Renal cortex interstitium (tissue), 15 donors: ENCODE results near the gene ATP1B2. TPM values are rescaled to one million over a fixed set of nuclear protein-coding genes. Genes with fewer than 3 reads are reported as not detected.
"Not testable (repeated sequence)": the region's sequence is repeated elsewhere in the genome, so short reads cannot be mapped to it uniquely, and the experiment has no call there.

Source experiments
- DNase-seq, 11 donors: peaks; one replicate each; pipeline ENCODE4 v3.0.0-alpha.2; 2013; ENCODE audit warnings: low read depth in 9 of 11, low spot score in 4 of 11; ENCODE audit errors: extremely low read depth in 1 of 11
- long read RNA-seq, 16 experiments: transcript quantifications; one replicate each; lab custom pipeline, GENCODE V29; 2026
- polyA plus RNA-seq, 3 donors: library from polyadenylated mRNA; unstranded; fragments of 120-200 nt; gene quantifications; one replicate each; pipeline ENCODE4 v1.2.1, GENCODE V29; 2013; ENCODE audit not compliant: insufficient read length in 3 of 3

The ATP1B2 gene, protein sequence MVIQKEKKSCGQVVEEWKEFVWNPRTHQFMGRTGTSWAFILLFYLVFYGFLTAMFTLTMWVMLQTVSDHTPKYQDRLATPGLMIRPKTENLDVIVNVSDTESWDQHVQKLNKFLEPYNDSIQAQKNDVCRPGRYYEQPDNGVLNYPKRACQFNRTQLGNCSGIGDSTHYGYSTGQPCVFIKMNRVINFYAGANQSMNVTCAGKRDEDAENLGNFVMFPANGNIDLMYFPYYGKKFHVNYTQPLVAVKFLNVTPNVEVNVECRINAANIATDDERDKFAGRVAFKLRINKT
- 10 to 100 TPM; 20.7 to 22.9 (median 21.0) TPM for polyA plus RNA-seq
- long read RNA-seq, donor 1, partial matches to known transcripts, result 0 of 3 reads
- long read RNA-seq, donor 1, other reads (novel, unspliced or antisense), result 0 of 3 reads
- long read RNA-seq, donor 2, transcript ATP1B2-201 (7 exons, 3,153 nt), result major isoform, 5 of 5 reads
- long read RNA-seq, donor 2, partial matches to known transcripts, result 0 of 5 reads
- long read RNA-seq, donor 2, other reads (novel, unspliced or antisense), result 0 of 5 reads
- long read RNA-seq, donor 3, transcript ATP1B2-201 (7 exons, 3,153 nt), result major isoform, 7 of 7 reads
- long read RNA-seq, donor 3, partial matches to known transcripts, result 0 of 7 reads
- long read RNA-seq, donor 3, other reads (novel, unspliced or antisense), result 0 of 7 reads
- long read RNA-seq, donor 4, partial matches to known transcripts, result 20 of 24 reads
- long read RNA-seq, donor 4, other reads (novel, unspliced or antisense), result 0 of 24 reads
- long read RNA-seq, donor 5, result 0 reads
- long read RNA-seq, donor 6, transcript ATP1B2-201 (7 exons, 3,153 nt), result major isoform, 8 of 16 reads
- long read RNA-seq, donor 6, partial matches to known transcripts, result 8 of 16 reads
- long read RNA-seq, donor 6, other reads (novel, unspliced or antisense), result 0 of 16 reads
- long read RNA-seq, donor 7, transcript ATP1B2-201 (7 exons, 3,153 nt), result major isoform, 6 of 6 reads
- long read RNA-seq, donor 7, partial matches to known transcripts, result 0 of 6 reads
- long read RNA-seq, donor 7, other reads (novel, unspliced or antisense), result 0 of 6 reads
- long read RNA-seq, donor 8, result 0 reads
- long read RNA-seq, donor 9, partial matches to known transcripts, result 0 of 4 reads
- long read RNA-seq, donor 9, other reads (novel, unspliced or antisense), result 0 of 4 reads
- long read RNA-seq, donor 10, transcript ATP1B2-201 (7 exons, 3,153 nt), result major isoform, 10 of 10 reads
- long read RNA-seq, donor 10, partial matches to known transcripts, result 0 of 10 reads
- long read RNA-seq, donor 10, other reads (novel, unspliced or antisense), result 0 of 10 reads
- long read RNA-seq, donor 11, transcript ATP1B2-201 (7 exons, 3,153 nt), result major isoform, 9 of 9 reads
- long read RNA-seq, donor 11, partial matches to known transcripts, result 0 of 9 reads
- long read RNA-seq, donor 11, other reads (novel, unspliced or antisense), result 0 of 9 reads
- long read RNA-seq, donor 12, partial matches to known transcripts, result 0 of 2 reads
- long read RNA-seq, donor 12, other reads (novel, unspliced or antisense), result 0 of 2 reads
- long read RNA-seq, donor 13, result 0 reads
- long read RNA-seq, donor 14, partial matches to known transcripts, result 0 of 1 reads
- long read RNA-seq, donor 14, other reads (novel, unspliced or antisense), result 0 of 1 reads
- long read RNA-seq, donor 15, partial matches to known transcripts, result 0 of 3 reads
- long read RNA-seq, donor 15, other reads (novel, unspliced or antisense), result 0 of 3 reads
- long read RNA-seq, donor 16, transcript ATP1B2-201 (7 exons, 3,153 nt), result major isoform, 14 of 14 reads
- long read RNA-seq, donor 16, partial matches to known transcripts, result 0 of 14 reads
- long read RNA-seq, donor 16, other reads (novel, unspliced or antisense), result 0 of 14 reads

DNA sequence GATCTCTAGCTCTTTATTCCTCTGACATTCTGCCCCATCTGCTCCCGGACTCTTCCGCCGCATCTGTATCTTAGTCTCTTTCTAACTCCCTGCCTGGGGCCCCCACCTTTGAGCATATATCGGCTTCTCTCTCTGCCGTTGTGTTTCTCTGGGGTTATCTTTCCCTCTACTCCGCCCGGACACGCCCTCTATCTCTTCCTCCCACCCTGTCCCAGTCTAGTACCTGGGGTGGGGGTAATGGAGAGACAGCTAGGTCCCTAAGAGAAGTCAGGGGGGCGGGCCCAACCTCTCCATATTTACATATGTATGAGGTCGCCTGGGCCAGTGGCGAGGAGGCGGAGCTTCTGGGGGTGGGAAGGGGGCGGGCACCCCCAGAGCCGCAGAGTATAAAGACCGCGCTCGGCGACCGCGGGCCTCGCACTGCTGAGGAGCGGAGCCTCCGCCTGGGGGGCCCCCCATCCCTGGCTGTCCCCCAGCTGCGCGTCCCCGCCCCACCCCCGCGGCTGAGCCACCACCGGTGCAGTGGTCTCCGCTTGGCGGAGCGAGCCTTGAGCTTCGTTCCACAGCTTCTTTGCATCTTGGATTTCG, at the start of gene ATP1B2:
TSS of gene ATP1B2 (plus strand) at position 418 of the 588 bp plus-strand sequence. CDS start 593 bp downstream, outside the sequence.
- peak in 5 of 11 donors; percentile 51 to 70 (median 56) for DNase-seq

DNA sequence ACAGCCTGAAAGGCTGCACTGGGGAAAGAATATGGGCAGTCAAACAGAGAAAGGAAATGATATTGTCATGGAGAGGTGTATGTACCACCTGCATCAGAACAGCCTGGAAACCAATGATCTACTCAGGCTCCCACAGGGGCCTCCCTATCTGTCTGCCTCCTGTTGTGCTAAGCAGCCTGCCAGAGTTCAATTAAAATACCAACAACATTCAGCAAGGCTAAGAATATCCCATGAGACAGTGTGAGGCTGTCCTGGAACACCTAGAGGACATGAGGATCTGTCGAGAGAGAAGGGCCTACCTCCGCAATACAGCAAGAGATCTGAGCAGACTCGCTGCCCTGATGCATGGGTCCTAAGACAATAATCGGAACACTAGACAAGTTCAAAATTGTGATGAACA, 44.4 kb upstream of the ATP1B2 start:
- no peak for DNase-seq

DNA sequence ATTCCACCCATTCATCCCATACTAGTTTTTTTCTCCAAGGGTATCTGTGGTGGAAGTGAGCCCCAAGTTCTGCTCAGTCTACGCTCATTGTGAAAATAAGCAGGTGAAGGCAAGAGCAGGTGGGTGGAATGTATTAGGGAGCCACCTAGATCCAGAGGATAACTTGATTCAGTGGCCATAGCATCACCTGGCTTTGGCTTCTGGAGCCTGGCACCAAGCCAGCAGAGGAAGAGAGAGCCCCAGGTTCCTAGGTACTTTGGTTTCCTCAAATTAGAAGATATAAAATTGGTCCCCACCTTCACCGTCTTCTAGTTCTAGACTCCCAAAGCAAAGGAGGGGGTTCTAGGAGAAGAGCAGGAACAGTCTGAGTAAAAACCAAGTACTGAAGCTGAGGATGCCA, 40.1 kb upstream of the ATP1B2 start:
- DNase-seq, result no peak

DNA sequence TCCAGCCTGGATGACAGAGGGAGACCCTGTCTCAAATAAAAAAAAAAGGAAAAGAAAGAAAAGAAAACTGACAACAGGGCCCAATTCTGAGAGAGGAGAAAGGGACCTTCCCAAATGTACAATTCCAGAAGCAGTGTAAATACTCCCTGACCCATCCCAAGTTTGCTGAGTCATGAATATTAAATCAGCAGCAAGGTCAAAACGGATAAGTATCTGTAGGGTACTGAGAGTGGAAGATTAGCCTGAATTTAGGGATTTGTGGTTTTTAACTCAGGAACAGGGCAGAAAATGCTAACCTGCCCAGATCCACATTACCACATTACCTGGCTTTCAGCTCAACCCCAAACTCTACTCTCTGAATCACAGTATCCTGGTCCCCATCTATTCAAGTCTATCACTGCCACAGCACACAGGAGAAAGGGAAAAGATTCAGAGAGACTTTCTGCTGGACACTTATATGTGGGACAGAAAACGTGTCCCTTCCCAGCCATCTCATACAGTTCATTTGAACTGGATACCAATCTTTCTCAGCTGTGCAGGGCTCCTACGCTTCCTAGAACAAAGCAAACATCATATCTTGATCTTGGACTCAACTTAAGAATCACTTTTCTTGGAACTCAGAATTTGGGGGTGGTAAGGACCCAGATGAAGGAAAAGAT, 39.0 kb upstream of the ATP1B2 start:
- no peak for DNase-seq

DNA sequence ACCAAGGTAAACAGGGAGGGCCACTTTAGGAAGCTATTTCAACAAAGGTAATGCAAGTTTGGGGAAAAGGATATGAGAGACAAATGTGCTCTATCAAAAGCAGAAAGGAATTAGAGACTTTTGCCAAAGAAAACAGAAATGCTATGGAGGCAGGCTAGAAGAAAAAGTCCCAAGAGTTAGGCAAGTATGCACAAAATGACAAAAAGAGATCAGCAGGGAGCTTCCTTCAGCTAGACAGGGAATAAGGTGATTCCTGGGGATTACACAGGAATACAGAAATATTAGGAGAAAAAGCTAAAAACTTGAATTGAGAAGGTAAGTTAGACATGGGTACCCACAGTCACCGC, 38.5 kb upstream of the ATP1B2 start:
- no peak for DNase-seq

DNA sequence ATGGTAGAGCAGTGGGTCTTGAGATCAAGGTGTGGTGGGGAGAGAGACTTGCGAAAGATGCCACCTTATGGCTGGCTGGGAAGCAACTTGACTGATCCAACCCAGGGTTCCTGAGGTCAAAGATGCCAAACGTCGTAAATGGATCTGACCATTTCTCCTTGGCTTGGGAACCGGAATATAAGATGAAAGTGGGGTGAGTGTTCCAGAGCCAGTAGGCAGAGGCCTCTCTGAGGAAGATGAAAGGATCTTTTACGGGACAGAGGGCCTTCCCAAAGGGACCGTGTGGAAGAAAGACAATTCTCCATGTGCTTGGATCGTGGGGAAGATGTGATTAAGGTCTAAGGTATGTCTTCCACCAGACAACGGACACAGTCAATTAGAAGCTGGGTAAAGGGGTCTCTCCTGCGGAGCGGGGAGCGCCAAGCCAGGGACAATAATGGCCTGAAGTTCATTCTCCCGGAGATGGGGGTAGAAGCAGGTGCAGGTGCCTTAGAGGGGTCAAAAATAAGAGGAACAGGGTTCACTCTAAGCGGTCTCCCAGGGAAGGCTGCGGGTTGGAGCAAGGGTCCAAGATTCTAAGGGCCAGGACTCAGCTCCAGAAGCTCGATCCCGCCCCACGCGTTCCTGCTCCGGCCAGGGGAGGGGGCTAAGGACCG, 36.8 kb upstream of the ATP1B2 start:
- DNase-seq, result no peak

DNA sequence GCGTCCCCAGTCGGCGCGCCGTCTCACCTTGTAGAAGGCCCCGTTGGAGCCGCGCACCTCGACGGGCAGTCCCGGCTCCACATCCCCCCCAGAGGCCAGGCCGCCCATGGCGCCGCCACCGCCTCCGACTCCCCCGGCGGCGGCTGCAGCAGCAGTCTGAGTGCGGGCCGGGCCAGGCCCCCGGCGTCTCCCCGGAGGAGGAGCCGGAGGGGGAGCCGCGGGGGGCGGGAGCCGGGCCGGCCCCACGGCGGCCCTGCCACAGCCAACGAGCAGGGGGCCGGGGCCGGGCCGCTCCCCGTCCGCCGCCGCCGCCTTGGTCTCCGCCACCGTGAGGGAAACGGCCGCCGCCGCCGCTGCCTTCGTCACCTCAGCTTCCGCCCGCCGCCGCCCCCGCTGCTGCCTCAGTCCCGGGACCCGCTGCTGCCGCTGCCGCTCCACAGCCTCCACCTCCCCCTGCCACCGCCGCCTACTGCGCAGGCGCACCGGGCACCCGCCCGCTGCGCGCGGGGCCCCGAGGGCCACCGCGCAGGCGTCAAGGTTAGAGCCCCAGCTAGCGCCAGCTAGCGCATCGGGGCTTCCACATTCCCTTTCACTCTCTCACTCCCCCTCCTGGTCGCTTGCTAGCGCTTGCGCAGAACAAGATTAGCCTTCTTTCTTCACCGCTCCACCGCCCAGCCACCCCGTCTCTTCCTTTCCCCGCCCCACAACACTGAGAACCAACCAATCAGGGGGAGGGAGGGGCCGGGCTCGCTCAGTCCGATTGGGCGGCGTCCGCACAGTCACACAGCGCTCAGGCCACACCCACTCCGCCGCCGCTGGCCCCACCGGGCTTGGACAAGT, 36.1 kb upstream of the ATP1B2 start, which contains the start of gene FXR2:
TSS of gene FXR2 (minus strand) at position 473 of the 840 bp plus-strand sequence. CDS start at position 108, 365 bp downstream.
- peak; percentile 99 to 100 (median 100) for DNase-seq

DNA sequence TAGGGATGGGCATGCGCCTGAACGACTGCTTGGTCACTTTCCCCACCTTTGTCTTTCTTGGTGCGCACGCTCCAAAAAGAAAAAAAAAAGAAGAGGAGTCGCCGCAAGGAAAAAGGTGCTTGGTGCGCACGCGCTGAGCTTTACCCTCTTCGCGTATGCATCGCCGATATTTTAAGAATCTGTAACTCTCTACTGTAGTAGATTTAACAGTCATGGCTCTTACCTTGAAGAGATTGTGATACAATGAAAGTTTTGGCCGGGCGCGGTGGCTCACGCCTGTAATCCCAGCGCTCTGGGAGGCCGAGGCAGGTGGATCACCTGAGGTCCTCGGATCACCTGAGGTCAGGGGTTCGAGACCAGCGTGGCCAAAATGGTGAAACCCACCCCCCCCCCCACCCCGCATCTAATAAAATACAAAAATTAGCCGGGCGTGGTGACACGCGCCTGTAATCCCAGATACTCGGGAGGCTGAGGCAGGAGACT, 35.4 kb upstream of the ATP1B2 start:
- DNase-seq, result no peak

DNA sequence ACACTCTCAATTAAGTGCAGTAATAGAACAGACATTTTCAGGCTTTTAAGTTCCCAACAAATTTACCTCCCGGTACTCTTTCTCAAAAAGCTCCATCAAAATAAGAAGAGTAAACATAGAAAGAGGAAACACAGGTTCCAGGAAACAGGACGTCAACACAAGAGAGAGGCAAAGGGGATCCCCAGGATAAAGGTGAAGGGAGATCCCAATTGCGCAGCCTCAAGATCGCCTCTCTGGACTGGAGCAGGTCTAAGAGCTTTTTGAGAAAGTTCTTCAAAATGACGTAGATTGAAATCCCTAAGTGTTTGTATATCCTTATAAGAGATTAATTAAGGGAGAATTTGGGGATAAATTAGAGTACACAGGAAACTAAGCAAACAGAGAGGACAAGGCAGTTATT, 32.1 kb upstream of the ATP1B2 start:
- no peak for DNase-seq

DNA sequence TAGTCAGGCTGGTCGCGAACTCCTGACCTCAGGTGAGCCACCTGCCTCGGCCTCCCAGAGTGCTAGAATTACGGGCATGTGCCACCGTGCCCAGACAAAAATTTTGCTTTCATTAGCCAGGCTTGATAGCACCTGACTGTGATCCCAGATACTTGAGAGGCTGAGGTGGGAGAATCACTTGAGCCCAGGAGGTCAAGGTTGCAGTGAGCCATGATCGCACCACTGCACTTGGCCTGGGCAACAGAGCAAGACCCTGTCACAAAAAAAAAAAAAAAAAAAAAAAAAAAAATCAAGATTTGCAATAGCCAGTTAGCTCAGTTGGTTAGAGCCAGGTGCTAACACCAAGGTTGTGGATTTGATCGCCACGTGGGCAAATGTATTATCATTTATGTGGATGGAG, 29.9 kb upstream of the ATP1B2 start:
- DNase-seq, result no peak

DNA sequence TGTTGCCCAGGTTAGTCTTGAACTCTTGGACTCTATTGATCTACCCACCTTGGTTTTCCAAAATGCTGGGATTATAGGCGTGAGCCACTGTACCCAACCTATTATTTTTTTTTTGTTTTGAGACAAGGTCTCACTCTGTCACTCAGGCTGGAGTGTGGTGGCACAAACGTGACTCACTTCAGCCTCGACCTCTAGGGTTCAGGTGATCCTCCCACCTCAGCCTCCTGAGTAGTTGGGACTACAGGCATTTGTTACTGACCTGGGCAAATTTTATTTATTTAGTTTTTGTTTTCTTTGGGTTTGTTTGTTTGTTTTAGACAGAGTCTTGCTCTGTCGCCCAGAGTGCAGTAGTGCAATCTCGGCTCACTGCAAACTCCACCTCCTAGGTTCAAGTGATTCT, 27.1 kb upstream of the ATP1B2 start:
- no peak for DNase-seq

DNA sequence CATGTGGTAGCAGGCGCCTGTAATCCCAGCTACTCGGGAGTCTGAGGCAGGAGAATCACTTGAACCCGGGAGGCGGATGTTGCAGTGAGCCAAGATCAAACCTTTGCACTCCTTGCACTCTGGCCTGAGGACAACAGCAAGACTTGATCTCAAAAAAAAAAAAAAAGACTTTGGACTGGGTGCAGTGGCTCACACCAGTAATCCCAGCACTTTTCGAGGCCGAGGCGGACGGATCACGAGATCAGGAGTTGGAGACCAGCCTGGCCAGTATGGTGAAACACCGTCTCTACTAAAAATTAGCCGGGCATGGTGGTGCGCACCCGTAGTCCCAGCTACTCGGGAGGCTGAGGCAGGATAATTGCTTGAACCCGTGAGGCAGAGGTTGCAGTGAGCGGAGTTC, 25.0 kb upstream of the ATP1B2 start:
- DNase-seq, result not testable (repeated sequence)

DNA sequence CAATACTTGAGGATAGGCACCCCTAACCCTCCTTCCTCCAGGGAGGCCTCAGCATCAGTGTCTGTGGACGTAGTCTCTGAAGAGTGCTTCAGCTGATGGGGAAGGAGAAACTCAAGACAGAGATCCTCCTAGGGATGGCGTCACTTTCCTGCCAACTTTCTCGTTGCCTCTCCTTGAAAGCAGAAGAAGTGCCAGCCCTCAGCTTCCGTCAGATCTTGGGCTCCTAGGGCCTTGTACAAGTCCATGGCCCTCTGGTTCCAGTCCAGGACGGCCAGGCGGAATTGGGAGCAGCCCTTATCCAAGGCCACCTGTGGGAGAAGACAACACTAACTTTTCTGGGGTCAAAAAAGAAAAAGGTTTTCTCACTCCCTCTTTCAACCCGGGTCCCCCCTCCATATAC, 24.4 kb upstream of the ATP1B2 start:
- DNase-seq, result no peak

DNA sequence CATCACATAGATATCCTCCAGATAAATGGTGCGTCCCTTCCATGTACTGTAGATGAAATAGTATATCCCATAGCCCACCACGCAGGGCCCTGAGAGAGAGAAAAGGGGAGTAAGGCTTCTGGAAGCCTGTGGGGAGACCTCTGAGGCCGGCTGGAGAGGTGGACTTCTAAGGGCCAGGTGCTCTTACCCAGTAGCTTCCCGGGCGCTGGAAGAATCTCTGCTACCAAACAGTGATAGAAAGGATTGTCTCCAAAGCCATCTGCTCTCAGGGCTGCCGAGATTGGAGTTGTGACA, 23.8 kb upstream of the ATP1B2 start:
- no peak for DNase-seq

DNA sequence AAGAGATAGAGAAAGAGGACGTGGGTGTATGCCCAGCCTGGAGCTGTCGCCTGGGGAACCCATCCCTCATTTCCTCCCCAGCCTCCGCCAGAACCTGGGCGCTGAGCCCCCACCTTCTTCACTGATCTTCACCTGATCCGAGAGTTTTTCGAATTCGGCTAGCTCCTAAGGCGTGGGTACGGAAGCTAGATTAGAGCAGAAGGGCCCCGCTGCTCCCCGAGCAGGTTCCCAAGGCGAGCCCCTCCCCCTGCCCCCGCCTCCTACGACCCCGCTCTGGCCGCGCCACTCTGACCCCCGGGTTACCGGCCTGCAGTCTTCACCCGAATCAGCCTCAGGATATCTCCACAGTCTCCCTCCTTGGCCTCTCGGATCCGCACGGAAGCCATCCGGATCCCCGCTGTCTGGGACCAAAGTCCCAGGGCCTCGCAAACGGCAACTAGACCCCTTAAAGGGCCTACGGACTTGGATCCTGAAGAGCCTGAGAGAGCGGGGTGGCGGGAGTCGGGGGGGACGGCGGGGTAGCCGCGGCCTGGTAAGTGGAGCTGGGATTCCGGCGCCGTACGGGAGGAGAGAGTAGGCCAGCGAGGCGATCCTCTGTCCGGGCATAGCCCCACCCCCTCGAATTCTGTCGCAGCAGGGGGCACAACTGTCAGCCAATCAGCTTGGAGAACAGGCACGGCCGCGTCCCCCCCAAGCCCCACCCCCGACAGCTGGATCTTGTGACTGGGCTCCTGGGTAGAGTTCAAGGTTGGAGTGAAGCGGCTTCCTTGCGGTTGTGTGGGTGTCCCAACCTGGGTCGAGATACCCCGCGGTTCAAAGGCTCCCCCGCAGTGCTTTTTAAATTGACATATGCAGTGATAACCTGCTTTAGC, 23.2 kb upstream of the ATP1B2 start, which contains the start of gene SAT2:
TSS of gene SAT2 (minus strand) at position 572 of the 872 bp plus-strand sequence. CDS start at position 386, 186 bp downstream.
- peak; percentile 80 to 95 (median 90) for DNase-seq
